DMS53 treated with DMSO at 0.1 percent for 48 hours (cell line): ENCODE measurements around the gene SLC35A2.
"Not testable (repeated sequence)": the region's sequence is repeated elsewhere in the genome, so short reads cannot be mapped to it uniquely, and the experiment has no call there.

Source experiments
- DNase-seq: peaks from one replicate; lab custom pipeline; 2025; ENCODE audit not compliant: unreplicated experiment; lab: John Stamatoyannopoulos, UW

The SLC35A2 gene

GRCh38 chrX:48854121-48854804 lies 57.2 kb downstream of the SLC35A2 start:
- DNase-seq, result not testable (repeated sequence)

DNA sequence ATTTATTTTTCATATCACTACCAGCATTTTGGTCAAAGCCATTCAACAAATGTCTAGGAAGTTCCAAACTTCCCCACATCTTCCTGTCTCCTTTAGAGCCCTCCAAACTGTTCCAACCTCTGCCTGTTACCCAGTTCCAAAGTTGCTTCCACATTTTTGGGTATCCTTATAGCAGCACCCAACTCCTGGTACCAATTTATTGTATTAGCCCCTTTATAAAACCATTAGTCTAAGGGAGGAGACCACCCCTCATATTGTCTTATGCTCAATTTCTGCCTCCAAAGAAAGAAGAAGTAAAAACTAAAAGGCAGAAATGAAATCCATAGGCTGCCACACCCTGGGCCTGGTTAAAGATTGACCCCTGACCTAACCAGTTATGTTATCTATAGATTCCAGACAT lies 58.0 kb downstream of the SLC35A2 start:
- not testable (repeated sequence) for DNase-seq
